ENCODE measurements around the gene RICTOR.

DNA sequence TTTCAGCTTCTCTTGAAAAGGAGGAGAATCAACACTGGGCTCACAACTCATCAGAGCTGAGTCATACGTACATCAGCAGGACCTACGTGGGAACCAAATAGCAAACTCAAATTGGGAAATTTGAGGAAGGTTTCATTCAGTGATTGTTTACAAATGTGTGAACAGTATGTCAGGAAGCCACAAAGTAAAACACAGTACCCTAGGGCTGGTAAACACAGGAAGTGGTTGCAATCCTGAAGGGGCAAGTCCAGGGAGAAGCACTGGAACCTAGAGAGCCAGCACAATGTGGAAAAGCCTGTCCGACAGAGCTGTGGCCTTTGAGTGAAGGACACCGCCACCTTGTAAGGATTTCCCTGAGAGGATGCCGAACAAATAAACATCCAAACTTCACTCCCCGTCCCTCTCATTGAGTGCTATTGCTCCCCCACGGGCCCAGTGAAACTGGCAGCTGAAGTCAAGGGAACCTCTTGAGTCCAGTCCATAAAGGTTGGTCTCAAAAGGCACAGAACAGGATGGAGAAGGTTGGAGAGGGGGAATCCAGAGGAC is 26.7 kb upstream of the RICTOR start:
- TF ChIP-seq FOXK2 (IDR thresholded peaks at IDR 0.05) = no peak
- no peak for TF ChIP-seq FOXM1 (IDR thresholded peaks at IDR 0.05; ENCODE audit: borderline replicate concordance)
- no peak for TF ChIP-seq BHLHE40 (IDR thresholded peaks at IDR 0.05; ENCODE audit: borderline replicate concordance)
- TF ChIP-seq, protein P1, sequence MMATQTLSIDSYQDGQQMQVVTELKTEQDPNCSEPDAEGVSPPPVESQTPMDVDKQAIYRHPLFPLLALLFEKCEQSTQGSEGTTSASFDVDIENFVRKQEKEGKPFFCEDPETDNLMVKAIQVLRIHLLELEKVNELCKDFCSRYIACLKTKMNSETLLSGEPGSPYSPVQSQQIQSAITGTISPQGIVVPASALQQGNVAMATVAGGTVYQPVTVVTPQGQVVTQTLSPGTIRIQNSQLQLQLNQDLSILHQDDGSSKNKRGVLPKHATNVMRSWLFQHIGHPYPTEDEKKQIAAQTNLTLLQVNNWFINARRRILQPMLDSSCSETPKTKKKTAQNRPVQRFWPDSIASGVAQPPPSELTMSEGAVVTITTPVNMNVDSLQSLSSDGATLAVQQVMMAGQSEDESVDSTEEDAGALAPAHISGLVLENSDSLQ (IDR thresholded peaks at IDR 0.05) = no peak
- TF ChIP-seq FOXA1 (IDR thresholded peaks at IDR 0.05) = no peak
- no peak for TF ChIP-seq SP1 (IDR thresholded peaks at IDR 0.05)
- no peak for TF ChIP-seq L3MBTL2 (conservative IDR thresholded peaks at IDR 0.05)
- TF ChIP-seq HDGF (IDR thresholded peaks at IDR 0.05; ENCODE audit: borderline replicate concordance) = no peak
- no peak for TF ChIP-seq ARNT (IDR thresholded peaks at IDR 0.05)
- no peak for TF ChIP-seq NFRKB (IDR thresholded peaks at IDR 0.05)
- TF ChIP-seq LEF1 (IDR thresholded peaks at IDR 0.05; ENCODE audit: borderline replicate concordance) = no peak
- no peak for TF ChIP-seq ELF4 (IDR thresholded peaks at IDR 0.05)
- no peak for TF ChIP-seq ZNF384 (IDR thresholded peaks at IDR 0.05)
- no peak for TF ChIP-seq SUZ12 (IDR thresholded peaks at IDR 0.05)

All from HEK293T (cell line).